ENCODE measurements around the gene FAT3.

- TF ChIP-seq CTCF (conservative IDR thresholded peaks at IDR 0.05; ENCODE audit: low read length): no peak
- no peak for TF ChIP-seq EZH2phosphoT487 (IDR thresholded peaks at IDR 0.05; ENCODE audit: borderline replicate concordance, low read depth, low read length)
Observed at GRCh38 chr11:92251980-92252379, 27.4 kb downstream of the FAT3 start.

All from OCI-LY7 (cell line).